NCI-H345 treated with DMSO at 0.1 percent for 48 hours (cell line): ENCODE results near the gene SPINK5.

ENCODE experiments used
- DNase-seq: peaks from one replicate; lab custom pipeline; 2025; ENCODE audit not compliant: unreplicated experiment; lab: John Stamatoyannopoulos, UW

The SPINK5 gene

GRCh38 chr5:148176480-148176879 is 112.7 kb downstream of the SPINK5 start:
- DNase-seq = no peak

GRCh38 chr5:148177207-148177606 is 113.4 kb downstream of the SPINK5 start:
- no peak for DNase-seq

GRCh38 chr5:148179234-148179824 is 115.5 kb downstream of the SPINK5 start:
- peak; percentile 46 for DNase-seq

- DNase-seq = no peak
These were observed 122.6 kb downstream of the SPINK5 start for GRCh38 chr5:148186248-148187003.
